LoVo (cell line): ENCODE results near the gene LEO1.

Experiments used
- DNase-seq: peaks from one replicate; pipeline ENCODE4 v3.0.0-alpha.2; 2016; ENCODE audit warnings: low spot score

LEO1 gene

DNA sequence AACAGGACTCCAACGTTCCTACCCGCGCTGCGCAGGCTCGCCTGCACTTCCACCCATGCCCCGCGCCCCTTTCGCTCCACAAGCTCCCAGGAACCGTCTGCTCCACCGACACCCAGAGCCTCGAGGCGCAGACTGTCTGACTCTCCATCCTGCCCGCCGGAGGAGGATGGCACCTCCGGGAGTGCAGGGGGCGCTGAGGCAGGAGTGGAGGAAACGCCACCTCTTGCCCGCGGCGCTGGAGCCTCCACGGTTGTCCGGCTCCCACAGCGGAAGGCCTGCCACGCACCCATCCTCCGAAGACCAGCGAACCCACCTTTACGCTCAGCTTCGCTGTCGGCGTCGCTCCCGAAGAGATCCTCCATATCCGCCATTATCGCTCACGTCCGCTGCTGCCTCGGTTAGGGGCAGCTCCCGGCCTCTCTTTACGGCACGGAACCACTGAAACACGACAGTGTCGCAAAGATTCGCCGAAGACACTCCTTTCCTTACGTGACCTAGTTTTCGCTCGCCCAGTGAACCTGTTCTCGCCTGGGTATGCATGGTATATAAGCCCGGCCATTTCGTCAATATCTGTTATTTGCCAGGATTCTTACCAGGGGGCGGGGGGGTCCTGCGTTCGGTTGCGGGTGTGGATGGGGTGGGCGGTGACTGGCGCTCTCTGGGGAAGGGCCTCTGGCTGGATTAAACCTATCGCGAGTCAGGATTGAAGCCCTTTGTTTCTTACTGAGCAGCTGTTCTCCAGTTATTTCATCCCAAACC lies at the start of gene LEO1:
Gene LEO1, minus strand, starts transcription at position 404 of the 759 bp plus-strand sequence. Its CDS starts 33 bp downstream, at position 371.
- peak; percentile 100 for DNase-seq

DNA sequence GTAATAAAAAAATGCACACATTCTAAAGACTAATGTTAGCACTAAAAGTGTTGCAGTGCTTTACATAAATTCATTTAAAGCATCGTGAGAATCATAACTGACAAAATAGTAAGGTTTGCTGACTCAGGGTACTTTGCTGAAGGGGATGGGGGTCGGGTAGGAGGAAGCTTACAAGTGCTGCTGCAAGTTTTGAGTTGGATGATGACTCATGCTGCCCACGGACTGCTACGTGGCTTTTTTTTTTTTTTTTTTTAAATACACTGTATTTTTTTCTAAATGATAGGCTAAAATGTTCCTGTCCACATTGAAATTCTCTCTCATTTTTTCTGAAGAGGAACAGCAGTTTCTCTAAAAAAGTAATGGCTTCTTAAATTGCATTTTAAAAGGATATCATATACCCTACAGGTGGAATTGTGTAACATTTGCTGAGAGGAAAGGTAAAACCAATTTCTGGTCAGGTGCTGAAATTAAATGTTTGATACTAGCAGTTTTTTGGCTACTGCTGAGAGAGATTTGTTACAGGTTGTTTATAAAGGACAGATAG lies 49.6 kb upstream of the LEO1 start:
- peak; percentile 71 for DNase-seq

DNA sequence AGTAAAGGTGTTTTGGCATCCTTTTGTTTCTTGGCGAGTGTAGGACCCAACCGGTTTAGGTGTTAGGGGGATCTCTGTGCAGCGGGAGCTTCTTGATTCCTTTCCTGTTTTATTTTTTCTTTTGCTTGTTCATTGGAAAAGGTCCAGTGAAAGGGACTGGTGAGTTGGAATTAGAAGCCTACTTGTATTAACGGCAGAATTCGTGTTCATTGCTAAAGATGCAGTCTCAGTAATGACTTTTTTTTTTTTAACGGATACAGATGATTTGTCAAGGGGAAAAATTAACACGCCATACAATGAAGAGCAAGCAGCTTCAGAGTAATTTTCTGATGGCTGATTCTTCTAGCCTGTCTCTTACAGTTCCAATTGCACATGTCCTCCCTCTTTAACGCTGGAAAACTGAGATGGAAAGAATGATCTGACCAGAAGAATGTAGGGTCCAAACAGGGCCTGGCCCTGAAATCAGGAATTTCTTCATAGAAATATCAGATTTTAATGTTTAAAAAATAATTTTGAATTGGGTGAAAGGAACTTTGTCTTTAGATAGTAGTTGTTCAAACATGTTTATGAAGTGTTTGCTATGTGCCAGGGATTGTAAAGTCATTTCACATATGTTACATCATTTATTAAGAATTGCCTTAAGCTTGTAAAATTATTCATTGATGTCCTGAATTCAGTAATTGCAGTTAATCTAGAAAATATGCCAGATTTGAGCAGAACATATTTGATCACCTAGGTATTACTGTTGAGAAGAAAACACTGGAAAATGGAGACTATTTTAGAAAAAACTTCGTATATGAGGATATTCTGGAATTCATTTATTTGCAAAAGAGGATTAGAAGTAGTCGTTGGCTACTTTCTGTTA lies 48.9 kb upstream of the LEO1 start:
- DNase-seq = no peak

GRCh38 chr15:52019394-52020220 lies 48.0 kb upstream of the LEO1 start:
- DNase-seq = peak; percentile 87

DNA sequence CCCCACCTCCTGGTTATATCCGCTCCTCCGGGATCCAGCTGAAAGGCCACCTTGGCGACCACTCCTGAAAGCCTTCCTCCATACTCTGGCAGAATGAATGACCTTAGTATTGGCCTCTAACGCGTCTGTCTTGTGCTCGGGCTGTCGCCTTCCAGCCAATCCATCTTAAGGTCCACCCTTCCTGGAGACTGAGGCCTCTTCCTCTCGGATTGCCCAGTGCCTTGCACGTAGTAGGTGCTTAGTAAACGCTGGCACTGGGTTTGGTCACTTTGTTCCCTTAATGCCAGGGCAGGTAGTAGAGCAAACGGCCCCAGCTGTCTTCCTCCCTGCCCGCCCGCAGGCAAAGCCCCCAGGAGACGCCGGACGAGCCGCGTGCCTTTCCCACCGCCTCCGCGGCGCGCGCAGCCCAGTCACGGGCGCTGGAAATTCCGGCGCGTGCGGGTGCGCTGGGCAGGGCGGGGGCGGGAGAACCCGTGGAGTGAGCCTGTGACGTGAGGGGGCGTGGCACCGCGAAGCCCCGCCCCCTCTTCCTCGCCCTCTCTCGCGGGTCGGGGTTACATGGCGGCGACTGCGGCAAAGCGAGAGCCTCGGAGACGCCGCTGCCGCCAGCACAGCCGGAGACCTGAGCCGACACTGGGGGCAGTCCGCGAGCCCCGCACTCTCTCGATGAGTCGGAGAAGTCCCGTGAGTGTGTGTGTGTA lies 47.3 kb upstream of the LEO1 start, which contains the start of gene MAPK6:
Gene MAPK6, plus strand, starts transcription at position 527 of the 701 bp plus-strand sequence. CDS start 27,242 bp downstream, outside the sequence.
- peak; percentile 99 for DNase-seq

- no peak for DNase-seq
Measured at GRCh38 chr15:52018244-52018643, 46.7 kb upstream of the LEO1 start.

GRCh38 chr15:52016316-52016715 lies 44.7 kb upstream of the LEO1 start:
- DNase-seq = no peak

DNA sequence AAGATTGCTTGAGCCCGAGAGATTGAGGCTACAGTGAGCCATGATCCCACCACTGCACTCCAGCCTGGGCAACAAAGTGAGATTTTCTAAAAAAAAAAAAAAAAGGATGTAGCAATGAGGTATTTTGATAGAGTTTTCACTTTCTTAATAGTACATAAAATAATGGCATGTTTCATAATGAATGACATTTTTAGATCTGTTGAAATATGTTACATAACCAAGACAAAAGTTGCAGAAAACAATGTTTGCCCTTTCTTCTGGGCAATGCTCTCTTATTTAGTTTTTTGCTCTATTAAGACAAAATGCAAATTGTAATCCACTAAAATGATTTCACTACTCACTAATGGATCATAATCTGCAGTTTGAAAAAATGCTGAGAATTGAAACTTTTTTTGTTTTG lies 43.0 kb upstream of the LEO1 start:
- no peak for DNase-seq

- no peak for DNase-seq
Measured at GRCh38 chr15:52013151-52013791, 41.7 kb upstream of the LEO1 start.

GRCh38 chr15:52012210-52012609 lies 40.6 kb upstream of the LEO1 start:
- no peak for DNase-seq

DNA sequence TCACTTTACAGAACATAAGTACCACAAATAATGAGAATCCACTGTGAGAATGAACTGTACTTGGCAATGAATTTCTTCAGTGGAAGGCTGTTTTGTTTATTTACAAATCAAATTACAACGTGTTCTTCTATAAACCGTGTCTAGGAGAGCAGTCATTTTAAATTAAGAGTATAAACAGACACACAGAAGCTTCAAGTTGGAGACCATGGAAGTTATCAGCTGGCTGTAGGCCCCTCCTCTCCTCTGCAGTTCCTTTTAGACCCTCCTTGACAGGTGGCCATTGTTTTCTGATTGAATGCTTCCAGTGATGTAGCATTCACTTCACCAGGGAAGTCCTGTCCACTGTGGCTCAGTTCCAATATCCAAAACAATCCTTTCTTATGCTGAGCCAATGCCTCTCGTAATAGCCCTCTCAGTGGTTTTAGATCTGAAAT lies 40.1 kb upstream of the LEO1 start:
- DNase-seq = no peak

- peak; percentile 80 for DNase-seq
Measured at GRCh38 chr15:52010633-52011595, 39.3 kb upstream of the LEO1 start.

DNA sequence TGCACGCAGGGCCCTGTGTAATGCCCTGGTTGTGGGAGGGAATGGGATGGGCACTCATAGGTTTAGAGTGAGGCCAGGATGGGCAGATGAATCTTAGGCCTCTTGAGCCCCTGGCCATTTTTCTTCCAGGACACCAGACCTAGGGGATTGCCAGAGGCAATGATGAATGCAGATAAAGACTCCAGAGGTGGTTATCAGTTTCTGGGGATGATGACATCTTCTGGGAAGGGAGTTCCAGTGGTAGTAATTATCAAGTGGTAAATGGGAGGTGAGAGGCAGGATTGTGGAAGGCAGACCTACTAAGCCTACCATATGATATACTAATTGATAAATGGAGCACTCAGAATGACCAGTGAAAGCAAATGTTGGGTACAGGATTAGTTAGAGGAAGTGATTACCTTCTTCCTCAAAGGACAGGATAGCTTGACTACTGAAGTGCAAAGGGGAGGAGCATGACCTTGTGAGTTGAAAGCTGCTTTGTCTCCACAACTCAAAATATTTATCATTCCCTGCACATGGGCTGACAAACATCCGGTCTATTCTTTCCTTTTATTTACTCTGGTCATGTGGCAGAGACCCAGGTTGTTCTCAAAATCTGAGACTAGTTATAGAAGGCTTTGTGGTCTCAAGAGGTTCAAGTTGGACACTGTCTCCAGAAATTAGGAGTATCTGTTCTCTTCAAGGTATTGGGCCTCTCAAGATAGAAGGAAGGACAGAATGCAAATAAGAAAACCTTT lies 37.3 kb upstream of the LEO1 start:
- no peak for DNase-seq

GRCh38 chr15:52008359-52008697 lies 36.8 kb upstream of the LEO1 start:
- DNase-seq = no peak

DNA sequence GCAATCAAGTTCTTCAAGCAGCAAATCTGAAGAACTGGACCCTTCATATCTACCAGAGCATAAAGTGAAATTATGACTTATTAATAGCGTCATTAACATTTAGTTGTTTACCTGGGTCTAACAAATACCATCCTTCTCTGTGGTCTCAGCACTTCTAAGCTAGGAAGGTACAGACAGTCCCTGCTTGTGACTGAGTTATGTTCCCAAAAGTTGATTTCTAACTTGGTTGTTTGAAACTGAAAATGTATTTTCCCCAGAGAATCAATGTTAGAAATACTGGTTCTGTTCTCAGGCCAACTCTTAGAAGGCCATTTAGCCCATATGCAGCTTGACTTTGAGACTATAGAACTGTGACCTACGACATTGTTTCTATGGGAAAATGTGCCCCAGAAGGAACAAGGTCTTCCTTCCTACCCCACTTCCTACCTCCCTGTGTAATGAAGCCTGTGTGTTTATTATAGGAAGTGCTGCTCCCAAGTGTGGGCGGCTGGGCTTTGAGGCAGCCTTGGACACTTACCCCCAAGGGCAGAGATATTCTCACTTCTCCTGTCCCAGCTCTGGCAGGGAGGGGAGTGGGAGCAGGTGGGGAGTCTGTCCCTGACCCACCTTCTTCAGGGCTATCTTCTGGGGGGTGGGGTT lies 35.2 kb upstream of the LEO1 start:
- DNase-seq = no peak

- no peak for DNase-seq
Measured at GRCh38 chr15:52005748-52006701, 34.4 kb upstream of the LEO1 start.

- DNase-seq = no peak
Measured at GRCh38 chr15:52004806-52005205, 33.2 kb upstream of the LEO1 start.
